Mammary epithelial cell (primary cell): ENCODE results near the gene TMEM80.

Source experiments
- CTCF ChIP-seq, 2 donors: IDR thresholded peaks in 1 of 2; conservative IDR thresholded peaks in 1 of 2; 2 replicates each; pipeline ENCODE4 v1.5.1; 2011 to 2012; ENCODE audit warnings: inconsistent platforms in 2 of 2, low read length in 2 of 2, mild to moderate bottlenecking in 2 of 2, control low read depth in 1 of 2, low read depth in 1 of 2; ENCODE audit not compliant: insufficient read depth in 1 of 2; ENCODE audit errors: extremely low read depth in 1 of 2
- EZH2 ChIP-seq: IDR thresholded peaks from 2 replicates; pipeline ENCODE4 v1.6.1; 2012; ENCODE audit warnings: low read length, inconsistent platforms, borderline replicate concordance

- TF ChIP-seq CTCF (conservative IDR thresholded peaks at IDR 0.05 in 1 of 2, IDR thresholded peaks at IDR 0.05 in 1 of 2; ENCODE audit: extremely low read depth in 1 of 2, insufficient read depth in 1 of 2, low read depth in 1 of 2, low read length in 2 of 2) (no peak), EZH2 (no peak)
These were observed 26.8 kb downstream of the TMEM80 start for GRCh38 chr11:722346-722811.
